ENCODE results near the gene SBK2.

SBK2 gene

GRCh38 chr19:55479045-55479444 lies 57.9 kb downstream of the SBK2 start:
- DNase-seq (ENCODE audit: insufficient read length, low spot score) (no peak), FAIRE-seq (no peak)
- TF ChIP-seq, protein P1, sequence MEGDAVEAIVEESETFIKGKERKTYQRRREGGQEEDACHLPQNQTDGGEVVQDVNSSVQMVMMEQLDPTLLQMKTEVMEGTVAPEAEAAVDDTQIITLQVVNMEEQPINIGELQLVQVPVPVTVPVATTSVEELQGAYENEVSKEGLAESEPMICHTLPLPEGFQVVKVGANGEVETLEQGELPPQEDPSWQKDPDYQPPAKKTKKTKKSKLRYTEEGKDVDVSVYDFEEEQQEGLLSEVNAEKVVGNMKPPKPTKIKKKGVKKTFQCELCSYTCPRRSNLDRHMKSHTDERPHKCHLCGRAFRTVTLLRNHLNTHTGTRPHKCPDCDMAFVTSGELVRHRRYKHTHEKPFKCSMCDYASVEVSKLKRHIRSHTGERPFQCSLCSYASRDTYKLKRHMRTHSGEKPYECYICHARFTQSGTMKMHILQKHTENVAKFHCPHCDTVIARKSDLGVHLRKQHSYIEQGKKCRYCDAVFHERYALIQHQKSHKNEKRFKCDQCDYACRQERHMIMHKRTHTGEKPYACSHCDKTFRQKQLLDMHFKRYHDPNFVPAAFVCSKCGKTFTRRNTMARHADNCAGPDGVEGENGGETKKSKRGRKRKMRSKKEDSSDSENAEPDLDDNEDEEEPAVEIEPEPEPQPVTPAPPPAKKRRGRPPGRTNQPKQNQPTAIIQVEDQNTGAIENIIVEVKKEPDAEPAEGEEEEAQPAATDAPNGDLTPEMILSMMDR (IDR thresholded peaks at IDR 0.05; ENCODE audit: insufficient read depth, missing control alignments), result no peak
